ENCODE results near the gene SLC8A1.

The SLC8A1 gene

DNA sequence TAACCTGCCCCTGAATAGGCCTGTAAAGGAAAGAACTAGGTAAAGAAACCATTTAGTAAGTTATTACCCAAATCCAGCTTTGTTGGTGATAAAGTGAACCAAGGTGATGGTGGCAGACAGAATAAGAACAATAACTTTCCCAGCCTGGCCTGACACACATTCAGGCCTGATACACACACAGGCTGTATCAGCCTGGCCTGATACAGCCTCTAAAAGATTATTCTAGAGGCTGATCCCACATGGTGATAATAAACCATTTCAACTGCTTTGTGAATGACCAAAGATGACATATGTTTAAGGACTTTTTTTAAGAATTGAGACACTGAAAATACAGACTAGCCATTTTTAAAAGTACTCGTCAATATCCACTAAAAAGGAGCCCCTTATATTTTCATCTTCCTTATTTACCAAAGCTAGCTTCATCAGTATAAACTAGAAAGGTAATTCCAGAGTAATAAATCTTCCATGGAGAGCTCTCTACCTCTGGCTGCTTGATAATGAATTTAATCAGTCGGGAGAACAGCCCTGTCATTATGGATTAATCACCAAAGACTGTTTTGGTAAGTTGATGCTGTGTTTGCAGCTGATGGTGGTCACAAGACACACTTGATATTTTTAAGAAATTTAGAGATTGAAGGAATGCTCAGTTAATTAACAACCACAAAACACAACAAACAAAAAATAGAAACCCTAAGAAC lies 77.2 kb downstream of the SLC8A1 start:
- no peak for DNase-seq (ENCODE audit: low spot score)
- CTCF ChIA-PET, result interaction anchor here (1.0 kb wide), 1 partner anchor 24 kb away, joined by 3 read pairs; no protein-coding TSS in a partner anchor
- POLR2A ChIA-PET (ENCODE audit: low non-redundant PET), result no interaction called here

DNA sequence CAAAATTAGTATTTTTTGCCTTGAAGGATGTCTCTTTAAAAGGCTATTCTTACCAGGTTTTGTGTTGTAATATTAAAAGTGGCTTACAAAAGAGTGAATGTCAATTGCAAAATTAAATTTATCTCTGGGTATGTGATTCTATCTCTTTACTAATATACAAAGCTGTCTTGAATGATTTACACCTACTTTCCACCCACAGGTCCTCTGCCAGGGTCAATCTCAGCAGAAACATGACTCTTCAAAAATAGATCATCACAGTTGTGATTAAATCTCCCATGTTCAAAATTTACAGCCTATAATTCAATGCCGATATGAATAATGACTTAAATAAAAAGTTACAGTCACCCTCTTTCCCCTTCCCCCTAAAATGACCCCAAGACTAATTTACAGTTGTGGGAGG lies 78.8 kb downstream of the SLC8A1 start:
- no peak overlapping the region for H3K27ac ChIP-seq
- POLR2A ChIA-PET (ENCODE audit: low non-redundant PET), result no interaction called here
- TF ChIP-seq, protein P1, sequence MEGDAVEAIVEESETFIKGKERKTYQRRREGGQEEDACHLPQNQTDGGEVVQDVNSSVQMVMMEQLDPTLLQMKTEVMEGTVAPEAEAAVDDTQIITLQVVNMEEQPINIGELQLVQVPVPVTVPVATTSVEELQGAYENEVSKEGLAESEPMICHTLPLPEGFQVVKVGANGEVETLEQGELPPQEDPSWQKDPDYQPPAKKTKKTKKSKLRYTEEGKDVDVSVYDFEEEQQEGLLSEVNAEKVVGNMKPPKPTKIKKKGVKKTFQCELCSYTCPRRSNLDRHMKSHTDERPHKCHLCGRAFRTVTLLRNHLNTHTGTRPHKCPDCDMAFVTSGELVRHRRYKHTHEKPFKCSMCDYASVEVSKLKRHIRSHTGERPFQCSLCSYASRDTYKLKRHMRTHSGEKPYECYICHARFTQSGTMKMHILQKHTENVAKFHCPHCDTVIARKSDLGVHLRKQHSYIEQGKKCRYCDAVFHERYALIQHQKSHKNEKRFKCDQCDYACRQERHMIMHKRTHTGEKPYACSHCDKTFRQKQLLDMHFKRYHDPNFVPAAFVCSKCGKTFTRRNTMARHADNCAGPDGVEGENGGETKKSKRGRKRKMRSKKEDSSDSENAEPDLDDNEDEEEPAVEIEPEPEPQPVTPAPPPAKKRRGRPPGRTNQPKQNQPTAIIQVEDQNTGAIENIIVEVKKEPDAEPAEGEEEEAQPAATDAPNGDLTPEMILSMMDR (conservative IDR thresholded peaks at IDR 0.05; ENCODE audit: low read depth), result no peak
- CTCF ChIA-PET, result no interaction called here
- DNase-seq (ENCODE audit: low spot score), result no peak

More for the DNA sequence above, 77.2 kb downstream of the SLC8A1 start:
- H3K27ac ChIP-seq, result no peak overlapping the region
- TF ChIP-seq, protein P1 (conservative IDR thresholded peaks at IDR 0.05; ENCODE audit: low read depth), result no peak

DNA sequence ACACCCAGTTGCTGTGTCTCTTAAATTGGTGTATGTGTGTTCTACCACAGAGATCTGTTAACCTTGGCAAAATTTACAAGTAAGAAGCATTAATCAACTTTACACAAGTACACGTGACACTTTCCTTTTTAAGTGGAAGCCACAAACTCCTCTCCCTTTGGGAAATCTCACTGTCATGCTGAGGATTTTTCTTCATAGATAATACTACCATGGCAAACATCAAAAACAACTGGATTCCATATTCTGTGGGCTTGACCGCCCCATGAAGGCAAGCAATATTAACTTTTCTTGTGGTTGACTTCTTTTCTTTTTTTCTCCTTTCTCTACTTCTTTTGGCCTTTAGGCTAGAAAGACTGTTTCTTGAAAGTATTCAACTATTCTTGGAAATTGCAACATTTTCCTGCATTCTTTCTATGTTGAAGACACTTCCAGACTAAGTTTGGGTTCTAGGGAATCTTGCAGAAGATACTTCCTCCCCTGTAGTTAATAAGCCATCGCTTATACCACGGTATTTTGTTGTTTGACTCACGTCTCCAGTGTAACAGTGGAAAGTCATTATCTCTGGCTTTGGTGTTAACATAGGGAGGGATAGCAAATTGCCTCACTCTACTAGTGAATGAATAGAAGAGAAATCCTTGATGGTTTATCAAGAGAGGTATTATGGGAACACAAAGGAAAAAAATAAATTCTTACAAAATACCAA lies 79.5 kb downstream of the SLC8A1 start:
- ChIA-PET POLR2A (ENCODE audit: low non-redundant PET) (no interaction called here), CTCF (no interaction called here)
- TF ChIP-seq, protein P1 (conservative IDR thresholded peaks at IDR 0.05; ENCODE audit: low read depth), result no peak
- DNase-seq (ENCODE audit: low spot score), result no peak
- H3K27ac ChIP-seq, result no peak overlapping the region

DNA sequence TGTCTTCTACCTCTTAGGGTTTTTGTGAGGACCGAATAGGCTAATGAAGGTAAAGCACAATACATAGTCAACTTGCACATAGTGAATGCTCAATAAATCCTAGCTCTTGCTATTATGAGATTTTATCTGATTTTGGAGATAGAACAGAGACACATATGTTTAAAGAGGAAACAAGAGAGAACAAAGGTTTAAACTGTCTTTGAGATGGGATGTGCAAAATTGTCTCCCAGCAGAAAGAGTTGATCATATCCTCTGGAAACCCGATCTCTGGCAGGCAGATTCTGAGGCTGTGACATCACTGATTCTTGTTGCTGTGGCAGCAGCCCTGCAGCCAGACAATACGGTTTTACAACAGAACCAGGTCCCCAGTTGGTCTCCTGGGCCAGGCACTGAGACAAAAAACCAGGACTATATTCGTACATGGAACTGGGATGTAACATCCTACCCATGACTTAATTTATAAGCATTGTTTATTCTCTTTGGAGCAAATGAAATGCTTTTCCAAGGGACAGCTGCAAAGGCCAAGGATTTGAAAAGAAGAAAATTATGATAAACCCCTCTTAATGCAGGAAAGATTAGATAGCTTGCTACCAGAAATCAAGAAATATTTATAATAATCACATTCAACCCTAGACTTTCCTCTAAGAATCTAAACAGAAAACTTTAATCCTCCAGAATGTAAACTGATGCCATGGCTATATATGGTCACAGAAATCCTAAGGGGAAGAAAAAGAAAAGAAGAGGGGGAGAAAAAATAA lies 80.2 kb downstream of the SLC8A1 start:
- no peak overlapping the region for H3K27ac ChIP-seq
- TF ChIP-seq, protein P1 (conservative IDR thresholded peaks at IDR 0.05; ENCODE audit: low read depth), result no peak
- CTCF ChIA-PET, result no interaction called here
- no peak for DNase-seq (ENCODE audit: low spot score)
- POLR2A ChIA-PET (ENCODE audit: low non-redundant PET), result no interaction called here

DNA sequence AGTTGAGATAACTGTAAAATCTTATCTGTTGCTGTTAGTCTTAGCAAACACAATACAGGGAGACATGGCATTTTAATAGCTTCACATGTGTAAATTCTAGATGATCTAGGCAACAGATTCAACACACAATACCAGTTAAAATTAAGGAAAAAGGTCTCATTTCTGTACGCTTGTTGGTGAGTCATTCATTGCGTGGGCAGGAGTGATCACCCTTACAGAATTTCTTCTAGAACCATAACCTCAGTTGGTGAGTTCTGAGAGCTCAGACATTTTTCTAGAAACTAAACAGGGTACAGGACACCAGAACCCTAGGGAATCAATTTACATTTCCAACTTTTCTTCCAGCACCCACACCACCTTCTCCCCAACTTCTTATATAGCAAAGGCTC lies 81.9 kb downstream of the SLC8A1 start:
- H3K27ac ChIP-seq, result no peak overlapping the region
- POLR2A ChIA-PET (ENCODE audit: low non-redundant PET), result no interaction called here
- TF ChIP-seq, protein P1 (conservative IDR thresholded peaks at IDR 0.05; ENCODE audit: low read depth), result no peak
- CTCF ChIA-PET, result no interaction called here
- DNase-seq (ENCODE audit: low spot score), result no peak

DNA sequence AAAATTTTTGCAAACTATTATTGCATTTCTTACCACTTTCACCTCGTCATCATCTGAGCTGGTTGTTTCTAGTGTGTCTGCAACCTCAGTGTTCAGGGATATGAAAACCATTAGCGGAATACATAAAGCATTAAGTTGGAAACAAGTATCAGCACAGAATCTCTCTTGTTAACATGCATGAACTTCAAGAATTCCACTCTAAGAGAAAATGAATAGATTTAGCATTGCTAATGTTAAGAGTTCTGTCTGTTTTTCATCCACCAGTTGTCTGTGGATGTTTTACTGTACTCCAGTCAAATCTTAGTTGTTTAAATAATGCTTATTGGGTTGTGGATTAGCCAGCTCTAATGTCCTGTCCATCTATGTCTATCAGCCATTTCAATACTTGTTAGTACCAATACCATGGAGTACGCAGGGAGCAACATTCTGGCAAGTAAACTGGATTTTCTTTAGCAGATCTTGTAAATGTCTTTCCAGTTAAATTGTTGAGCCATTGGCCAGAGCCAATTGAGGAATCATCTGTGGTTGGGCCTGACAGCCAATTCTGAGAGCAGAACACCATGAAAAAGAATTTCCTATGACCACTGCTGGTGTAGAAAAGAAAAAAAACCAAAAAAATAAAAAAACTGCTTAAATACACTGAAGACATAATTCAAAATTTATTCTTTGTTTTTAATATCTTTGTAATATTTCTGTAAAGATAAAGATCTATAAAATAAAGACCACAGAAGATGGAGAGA lies 82.5 kb downstream of the SLC8A1 start:
- TF ChIP-seq, protein P1 (conservative IDR thresholded peaks at IDR 0.05; ENCODE audit: low read depth), result no peak
- CTCF ChIA-PET, result no interaction called here

More for the DNA sequence above, 82.5 kb downstream of the SLC8A1 start:
- no peak for DNase-seq (ENCODE audit: low spot score)
- H3K27ac ChIP-seq, result no peak overlapping the region
- POLR2A ChIA-PET (ENCODE audit: low non-redundant PET), result no interaction called here
